GM23338 (cell line): ENCODE data around the gene PKHD1. TPM values are rescaled to one million over a fixed set of nuclear protein-coding genes. Genes with fewer than 3 reads are reported as not detected.

Experiments used
- ATAC-seq: fragments of 200-7000 bp; cut with Tn5 transposase; 3 replicates; pipeline ENCODE4 v1.9.1; 2020
- DNase-seq: peaks from one replicate; pipeline ENCODE4 v3.0.0-alpha.2; 2015; ENCODE audit warnings: low spot score
- H2AFZ ChIP-seq: fragments of 200-600 bp; sonication (generic); 2 replicates; pipeline ENCODE4 v1.8.0; 2016; ENCODE audit warnings: antibody characterized with exemption, mild to moderate bottlenecking, moderate library complexity
- H3F3A ChIP-seq: fragments of 200-600 bp; sonication (generic); replicated peaks from 2 replicates; pipeline ENCODE4 v1.8.0; 2017; ENCODE audit warnings: antibody characterized with exemption, mixed run types, low read depth
- H3K27ac ChIP-seq: fragments of 200-600 bp; sonication (generic); 2 replicates; pipeline ENCODE4 v1.6.1; 2016; ENCODE audit warnings: low read depth
- H3K27me3 ChIP-seq: fragments of 200-600 bp; sonication (generic); 2 replicates; pipeline ENCODE4 v1.8.0; 2016; ENCODE audit warnings: mild to moderate bottlenecking, mixed run types, moderate library complexity; ENCODE audit not compliant: insufficient read depth
- H3K36me3 ChIP-seq: fragments of 200-600 bp; sonication (generic); 2 replicates; pipeline ENCODE4 v1.8.0; 2016; ENCODE audit warnings: mild to moderate bottlenecking; ENCODE audit not compliant: insufficient read depth
- H3K4me1 ChIP-seq: fragments of 200-600 bp; sonication (generic); 2 replicates; pipeline ENCODE4 v1.8.0; 2016; ENCODE audit warnings: mild to moderate bottlenecking, moderate library complexity; ENCODE audit not compliant: insufficient read depth
- H3K4me2 ChIP-seq: fragments of 200-600 bp; sonication (generic); 2 replicates; pipeline ENCODE4 v1.7.1; 2017; ENCODE audit warnings: mixed run types
- H3K4me3 ChIP-seq: fragments of 200-600 bp; sonication (generic); 2 replicates; pipeline ENCODE4 v1.6.1; 2016; ENCODE audit warnings: mixed run types
- H3K79me2 ChIP-seq: fragments of 200-600 bp; sonication (generic); replicated peaks from 2 replicates; pipeline ENCODE4 v1.8.0; 2017; ENCODE audit warnings: mild to moderate bottlenecking; ENCODE audit not compliant: insufficient read depth
- H3K9me2 ChIP-seq: fragments of 200-600 bp; sonication (generic); 2 replicates; pipeline ENCODE4 v1.8.0; 2017; ENCODE audit not compliant: insufficient read depth
- H4K20me1 ChIP-seq: fragments of 200-600 bp; sonication (generic); replicated peaks from 2 replicates; pipeline ENCODE4 v1.8.0; 2017; ENCODE audit warnings: mild to moderate bottlenecking; ENCODE audit not compliant: insufficient read depth
- H3K27ac Mint-ChIP-seq: 2 replicates; pipeline ENCODE4 v1.8.0; 2020; ENCODE audit warnings: inconsistent platforms, mild to moderate bottlenecking, moderate library complexity, mixed read lengths
- H3K27me3 Mint-ChIP-seq: 3 replicates; pipeline ENCODE4 v1.8.0; 2022; ENCODE audit warnings: low read depth, mild to moderate bottlenecking, moderate library complexity, mixed read lengths, inconsistent platforms; ENCODE audit not compliant: insufficient read depth, poor library complexity
- H3K36me3 Mint-ChIP-seq: 3 replicates; pipeline ENCODE4 v1.8.0; 2021; ENCODE audit warnings: low read depth, mild to moderate bottlenecking, inconsistent platforms, moderate library complexity, mixed read lengths
- H3K4me1 Mint-ChIP-seq: 3 replicates; pipeline ENCODE4 v1.8.0; 2020; ENCODE audit warnings: mild to moderate bottlenecking, inconsistent platforms, mixed read lengths
- H3K4me3 Mint-ChIP-seq: 3 replicates; pipeline ENCODE4 v1.8.0; 2021; ENCODE audit warnings: moderate library complexity, mild to moderate bottlenecking, inconsistent platforms, mixed read lengths
- H3K9me3 Mint-ChIP-seq: 3 replicates; pipeline ENCODE4 v1.8.0; 2020; ENCODE audit warnings: moderate library complexity, mild to moderate bottlenecking, inconsistent platforms, mixed read lengths
- CREB1 ChIP-seq: fragments of 250-450 bp; sonication (Bioruptor Pico); IDR thresholded peaks from 2 replicates; pipeline ENCODE4 v1.5.0; 2020; ENCODE audit warnings: low read depth, mild to moderate bottlenecking, moderate library complexity
- EZH2 ChIP-seq: fragments of 200-600 bp; sonication (generic); IDR thresholded peaks from one replicate; pipeline ENCODE4 v1.8.0; 2017; ENCODE audit warnings: antibody characterized with exemption, mild to moderate bottlenecking, low read depth; ENCODE audit not compliant: unreplicated experiment
- JUNB ChIP-seq: IDR thresholded peaks from one replicate; pipeline ENCODE4 v1.6.1; 2016; ENCODE audit warnings: antibody characterized with exemption; ENCODE audit not compliant: unreplicated experiment
- NANOG ChIP-seq: IDR thresholded peaks from 2 replicates; pipeline ENCODE4 v1.6.1; 2016; ENCODE audit warnings: antibody characterized with exemption, borderline replicate concordance
- STAT1 ChIP-seq: IDR thresholded peaks from one replicate; pipeline ENCODE4 v1.6.1; 2016; ENCODE audit warnings: antibody characterized with exemption; ENCODE audit not compliant: unreplicated experiment
- ZNF114 ChIP-seq: fragments of 250-450 bp; sonication (Bioruptor Pico); IDR thresholded peaks from 2 replicates; pipeline ENCODE4 v1.5.0; 2020; ENCODE audit warnings: mild to moderate bottlenecking, moderate library complexity
- ZNF331 ChIP-seq: fragments of 250-450 bp; sonication (Bioruptor Pico); IDR thresholded peaks from 2 replicates; pipeline ENCODE4 v1.5.0; 2020; ENCODE audit warnings: low read depth, mild to moderate bottlenecking, moderate library complexity
- polyA plus RNA-seq: library from polyadenylated mRNA; unstranded; fragments of >200 nt; fragmentation: Nextera tagmentation; extraction: Ambion mirVana; gene quantifications from 2 replicates; pipeline ENCODE4 v1.2.1, GENCODE V29; 2016
- total RNA-seq: library from RNA; depleted of rRNA; stranded (reverse); fragments of >200 nt; shearing (Covaris generic); gene quantifications from 2 replicates; pipeline ENCODE4 v1.2.3, GENCODE V29; 2014
- TF ChIP-seq, protein P1 (sequence below): IDR thresholded peaks from 2 replicates; pipeline ENCODE4 v1.6.1; 2016; ENCODE audit warnings: antibody characterized with exemption
- TF ChIP-seq, protein P2 (sequence below): IDR thresholded peaks from one replicate; pipeline ENCODE4 v1.6.1; 2018; ENCODE audit warnings: antibody characterized with exemption; ENCODE audit not compliant: unreplicated experiment
- TF ChIP-seq, protein P3 (sequence below): fragments of 250-450 bp; sonication (Bioruptor Pico); IDR thresholded peaks from 2 replicates; pipeline ENCODE4 v1.5.0; 2020; ENCODE audit warnings: mild to moderate bottlenecking, moderate library complexity

The PKHD1 gene
- total and polyA plus RNA-seq, 2 experiments from 2014 or later, result 0.03 to 0.07 TPM

DNA sequence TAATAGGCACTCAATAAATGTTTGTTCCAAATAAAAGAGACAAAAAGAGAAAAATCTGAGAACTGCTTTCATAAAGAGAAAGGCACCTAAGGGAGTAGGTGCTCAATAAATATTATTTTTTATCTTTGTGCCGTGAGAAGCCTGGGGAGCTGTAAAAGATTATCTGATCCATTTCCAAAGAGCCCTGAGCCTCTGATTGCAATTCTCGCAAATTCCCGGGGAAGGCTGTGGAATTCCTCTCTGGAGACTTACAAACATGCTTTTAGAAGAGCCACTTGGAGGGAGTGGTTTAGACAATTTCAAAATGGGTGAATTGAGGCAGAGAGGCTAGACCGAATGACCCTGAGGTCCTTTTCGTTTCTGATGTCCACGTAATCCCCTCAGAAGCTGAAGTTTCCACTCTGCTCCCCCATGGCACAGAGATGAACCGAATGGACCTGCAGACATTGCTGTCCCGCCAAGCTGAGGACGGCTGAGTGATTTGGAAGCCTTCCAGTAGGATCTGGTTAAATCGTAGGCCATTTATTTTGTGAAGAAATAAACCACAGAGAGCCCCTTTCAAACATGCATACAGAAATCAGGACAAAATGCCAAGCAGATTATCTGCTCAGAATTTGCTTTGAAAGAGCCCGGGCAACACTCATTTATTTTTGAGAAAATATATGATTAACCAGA, 77.8 kb downstream of the PKHD1 start:
- no peak overlapping the region for H3K27ac Mint-ChIP-seq
- no peak overlapping the region for H3K4me3 Mint-ChIP-seq
- no peaks in the 10 kb centered on the region for H3K9me3 Mint-ChIP-seq
- H3K27me3 Mint-ChIP-seq, result peaks cover 4% of the 10 kb centered on the region
- Histone ChIP-seq H3K27ac (no peak overlapping the region), H3K36me3 (no peaks in the 10 kb centered on the region), H3F3A (no peaks in the 10 kb centered on the region), H3K27me3 (no peaks in the 10 kb centered on the region), H2AFZ (peak overlapping the region; percentile 33; the same call in 1 of the 2 replicates), H4K20me1 (no peaks in the 10 kb centered on the region), H3K4me1 (no peaks in the 10 kb centered on the region), H3K79me2 (no peaks in the 10 kb centered on the region), H3K4me3 (no peak overlapping the region), H3K9me2 (peaks cover 4% of the 10 kb centered on the region; the same call in 1 of the 2 replicates), H3K4me2 (no peak overlapping the region)
- H3K4me1 Mint-ChIP-seq, result no peaks in the 10 kb centered on the region
- TF ChIP-seq ZNF331 (no peak), STAT1 (no peak), ZNF114 (no peak), JUNB (no peak), CREB1 (CRISPR knock-in tag) (no peak), EZH2 (no peak), NANOG (no peak)
- TF ChIP-seq, protein P1, sequence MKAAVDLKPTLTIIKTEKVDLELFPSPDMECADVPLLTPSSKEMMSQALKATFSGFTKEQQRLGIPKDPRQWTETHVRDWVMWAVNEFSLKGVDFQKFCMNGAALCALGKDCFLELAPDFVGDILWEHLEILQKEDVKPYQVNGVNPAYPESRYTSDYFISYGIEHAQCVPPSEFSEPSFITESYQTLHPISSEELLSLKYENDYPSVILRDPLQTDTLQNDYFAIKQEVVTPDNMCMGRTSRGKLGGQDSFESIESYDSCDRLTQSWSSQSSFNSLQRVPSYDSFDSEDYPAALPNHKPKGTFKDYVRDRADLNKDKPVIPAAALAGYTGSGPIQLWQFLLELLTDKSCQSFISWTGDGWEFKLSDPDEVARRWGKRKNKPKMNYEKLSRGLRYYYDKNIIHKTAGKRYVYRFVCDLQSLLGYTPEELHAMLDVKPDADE, result no peak
- TF ChIP-seq, protein P2, sequence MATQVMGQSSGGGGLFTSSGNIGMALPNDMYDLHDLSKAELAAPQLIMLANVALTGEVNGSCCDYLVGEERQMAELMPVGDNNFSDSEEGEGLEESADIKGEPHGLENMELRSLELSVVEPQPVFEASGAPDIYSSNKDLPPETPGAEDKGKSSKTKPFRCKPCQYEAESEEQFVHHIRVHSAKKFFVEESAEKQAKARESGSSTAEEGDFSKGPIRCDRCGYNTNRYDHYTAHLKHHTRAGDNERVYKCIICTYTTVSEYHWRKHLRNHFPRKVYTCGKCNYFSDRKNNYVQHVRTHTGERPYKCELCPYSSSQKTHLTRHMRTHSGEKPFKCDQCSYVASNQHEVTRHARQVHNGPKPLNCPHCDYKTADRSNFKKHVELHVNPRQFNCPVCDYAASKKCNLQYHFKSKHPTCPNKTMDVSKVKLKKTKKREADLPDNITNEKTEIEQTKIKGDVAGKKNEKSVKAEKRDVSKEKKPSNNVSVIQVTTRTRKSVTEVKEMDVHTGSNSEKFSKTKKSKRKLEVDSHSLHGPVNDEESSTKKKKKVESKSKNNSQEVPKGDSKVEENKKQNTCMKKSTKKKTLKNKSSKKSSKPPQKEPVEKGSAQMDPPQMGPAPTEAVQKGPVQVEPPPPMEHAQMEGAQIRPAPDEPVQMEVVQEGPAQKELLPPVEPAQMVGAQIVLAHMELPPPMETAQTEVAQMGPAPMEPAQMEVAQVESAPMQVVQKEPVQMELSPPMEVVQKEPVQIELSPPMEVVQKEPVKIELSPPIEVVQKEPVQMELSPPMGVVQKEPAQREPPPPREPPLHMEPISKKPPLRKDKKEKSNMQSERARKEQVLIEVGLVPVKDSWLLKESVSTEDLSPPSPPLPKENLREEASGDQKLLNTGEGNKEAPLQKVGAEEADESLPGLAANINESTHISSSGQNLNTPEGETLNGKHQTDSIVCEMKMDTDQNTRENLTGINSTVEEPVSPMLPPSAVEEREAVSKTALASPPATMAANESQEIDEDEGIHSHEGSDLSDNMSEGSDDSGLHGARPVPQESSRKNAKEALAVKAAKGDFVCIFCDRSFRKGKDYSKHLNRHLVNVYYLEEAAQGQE, result no peak
- TF ChIP-seq, protein P3, sequence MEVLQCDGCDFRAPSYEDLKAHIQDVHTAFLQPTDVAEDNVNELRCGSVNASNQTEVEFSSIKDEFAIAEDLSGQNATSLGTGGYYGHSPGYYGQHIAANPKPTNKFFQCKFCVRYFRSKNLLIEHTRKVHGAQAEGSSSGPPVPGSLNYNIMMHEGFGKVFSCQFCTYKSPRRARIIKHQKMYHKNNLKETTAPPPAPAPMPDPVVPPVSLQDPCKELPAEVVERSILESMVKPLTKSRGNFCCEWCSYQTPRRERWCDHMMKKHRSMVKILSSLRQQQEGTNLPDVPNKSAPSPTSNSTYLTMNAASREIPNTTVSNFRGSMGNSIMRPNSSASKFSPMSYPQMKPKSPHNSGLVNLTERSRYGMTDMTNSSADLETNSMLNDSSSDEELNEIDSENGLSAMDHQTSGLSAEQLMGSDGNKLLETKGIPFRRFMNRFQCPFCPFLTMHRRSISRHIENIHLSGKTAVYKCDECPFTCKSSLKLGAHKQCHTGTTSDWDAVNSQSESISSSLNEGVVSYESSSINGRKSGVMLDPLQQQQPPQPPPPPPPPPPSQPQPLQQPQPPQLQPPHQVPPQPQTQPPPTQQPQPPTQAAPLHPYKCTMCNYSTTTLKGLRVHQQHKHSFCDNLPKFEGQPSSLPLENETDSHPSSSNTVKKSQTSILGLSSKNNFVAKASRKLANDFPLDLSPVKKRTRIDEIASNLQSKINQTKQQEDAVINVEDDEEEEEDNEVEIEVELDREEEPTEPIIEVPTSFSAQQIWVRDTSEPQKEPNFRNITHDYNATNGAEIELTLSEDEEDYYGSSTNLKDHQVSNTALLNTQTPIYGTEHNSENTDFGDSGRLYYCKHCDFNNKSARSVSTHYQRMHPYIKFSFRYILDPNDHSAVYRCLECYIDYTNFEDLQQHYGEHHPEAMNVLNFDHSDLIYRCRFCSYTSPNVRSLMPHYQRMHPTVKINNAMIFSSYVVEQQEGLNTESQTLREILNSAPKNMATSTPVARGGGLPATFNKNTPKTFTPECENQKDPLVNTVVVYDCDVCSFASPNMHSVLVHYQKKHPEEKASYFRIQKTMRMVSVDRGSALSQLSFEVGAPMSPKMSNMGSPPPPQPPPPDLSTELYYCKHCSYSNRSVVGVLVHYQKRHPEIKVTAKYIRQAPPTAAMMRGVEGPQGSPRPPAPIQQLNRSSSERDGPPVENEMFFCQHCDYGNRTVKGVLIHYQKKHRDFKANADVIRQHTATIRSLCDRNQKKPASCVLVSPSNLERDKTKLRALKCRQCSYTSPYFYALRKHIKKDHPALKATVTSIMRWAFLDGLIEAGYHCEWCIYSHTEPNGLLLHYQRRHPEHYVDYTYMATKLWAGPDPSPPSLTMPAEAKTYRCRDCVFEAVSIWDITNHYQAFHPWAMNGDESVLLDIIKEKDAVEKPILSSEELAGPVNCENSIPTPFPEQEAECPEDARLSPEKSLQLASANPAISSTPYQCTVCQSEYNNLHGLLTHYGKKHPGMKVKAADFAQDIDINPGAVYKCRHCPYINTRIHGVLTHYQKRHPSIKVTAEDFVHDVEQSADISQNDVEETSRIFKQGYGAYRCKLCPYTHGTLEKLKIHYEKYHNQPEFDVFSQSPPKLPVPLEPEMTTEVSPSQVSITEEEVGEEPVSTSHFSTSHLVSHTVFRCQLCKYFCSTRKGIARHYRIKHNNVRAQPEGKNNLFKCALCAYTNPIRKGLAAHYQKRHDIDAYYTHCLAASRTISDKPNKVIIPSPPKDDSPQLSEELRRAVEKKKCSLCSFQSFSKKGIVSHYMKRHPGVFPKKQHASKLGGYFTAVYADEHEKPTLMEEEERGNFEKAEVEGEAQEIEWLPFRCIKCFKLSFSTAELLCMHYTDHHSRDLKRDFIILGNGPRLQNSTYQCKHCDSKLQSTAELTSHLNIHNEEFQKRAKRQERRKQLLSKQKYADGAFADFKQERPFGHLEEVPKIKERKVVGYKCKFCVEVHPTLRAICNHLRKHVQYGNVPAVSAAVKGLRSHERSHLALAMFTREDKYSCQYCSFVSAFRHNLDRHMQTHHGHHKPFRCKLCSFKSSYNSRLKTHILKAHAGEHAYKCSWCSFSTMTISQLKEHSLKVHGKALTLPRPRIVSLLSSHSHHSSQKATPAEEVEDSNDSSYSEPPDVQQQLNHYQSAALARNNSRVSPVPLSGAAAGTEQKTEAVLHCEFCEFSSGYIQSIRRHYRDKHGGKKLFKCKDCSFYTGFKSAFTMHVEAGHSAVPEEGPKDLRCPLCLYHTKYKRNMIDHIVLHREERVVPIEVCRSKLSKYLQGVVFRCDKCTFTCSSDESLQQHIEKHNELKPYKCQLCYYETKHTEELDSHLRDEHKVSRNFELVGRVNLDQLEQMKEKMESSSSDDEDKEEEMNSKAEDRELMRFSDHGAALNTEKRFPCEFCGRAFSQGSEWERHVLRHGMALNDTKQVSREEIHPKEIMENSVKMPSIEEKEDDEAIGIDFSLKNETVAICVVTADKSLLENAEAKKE, result no peak
- DNase-seq (no peak), ATAC-seq (no peak)
- H3K36me3 Mint-ChIP-seq, result no peaks in the 10 kb centered on the region
